Right lobe of liver (tissue), 6 donors: ENCODE measurements around the gene RASSF1. TPM values are rescaled to one million over a fixed set of nuclear protein-coding genes. Genes with fewer than 3 reads are reported as not detected.

Source experiments
- ATAC-seq, 4 donors: fragments of 200-7000 bp; cut with Tn5 transposase; one replicate each; pipeline ENCODE4 v1.9.1; 2020; ENCODE audit warnings: mild to moderate bottlenecking in 4 of 4, moderate library complexity in 4 of 4
- DNase-seq, 3 donors: peaks; one replicate each; pipeline ENCODE4 v3.0.0-alpha.2; 2020
- H3K27ac ChIP-seq, 3 donors: fragments of 200-600 bp; one replicate each; pipeline ENCODE4 v1.8.0; 2022
- H3K27me3 ChIP-seq, 2 donors: fragments of 200-600 bp; one replicate each; pipeline ENCODE4 v1.8.0; 2022
- H3K36me3 ChIP-seq, 4 donors: fragments of 200-600 bp; sonication (generic) in 1 of 4; one replicate each; pipeline versions ENCODE4 v1.5.1 to v1.8.0; 2017 to 2022; ENCODE audit warnings: control low read depth in 1 of 4
- H3K4me1 ChIP-seq, 4 donors: fragments of 200-600 bp; sonication (generic) in 1 of 4; one replicate each; pipeline versions ENCODE4 v1.5.1 to v1.8.0; 2017 to 2022; ENCODE audit warnings: control low read depth in 1 of 4
- H3K4me3 ChIP-seq, 3 donors: fragments of 200-600 bp; one replicate each; pipeline ENCODE4 v1.8.0; 2022
- H3K9me3 ChIP-seq, 4 donors: fragments of 200-600 bp; sonication (generic) in 1 of 4; one replicate each; pipeline versions ENCODE4 v1.5.1 to v1.8.0; 2017 to 2022; ENCODE audit warnings: control low read depth in 1 of 4
- CTCF ChIP-seq, 4 donors: fragments of 200-600 bp in 3 of 4; fragments of 450-650 bp in 1 of 4; IDR thresholded peaks; one replicate each; pipeline versions ENCODE4 v1.5.1 to v1.8.0; 2016 to 2022; ENCODE audit warnings: antibody characterized with exemption in 4 of 4, mild to moderate bottlenecking in 2 of 4
- POLR2A ChIP-seq: fragments of 450-650 bp; IDR thresholded peaks from one replicate; pipeline ENCODE4 v1.6.1; 2017; ENCODE audit warnings: antibody characterized with exemption, mild to moderate bottlenecking
- WGBS: methylation state at CpG from one replicate; pipeline ENCODE4 v1.1.6; 2018; ENCODE audit warnings: low coverage, low lambda C conversion rate; ENCODE audit not compliant: insufficient coverage; ENCODE audit errors: missing lambda C conversion rate; 5-methylcytosine and 5-hydroxymethylcytosine counted together
- intact Hi-C, 2 donors: fragments of 100-400 bp; cut with DNase I; formaldehyde crosslinking; loops; one replicate each; pipeline versions ENCODE4 v1.11.2 to v1.14.1; 2022
- total RNA-seq, 6 experiments: library from RNA; depleted of rRNA in 2 of 6; stranded (reverse); fragments of >200 nt in 2 of 6; fragmentation: NEBNext Ultra II Directional in 3 of 6; extraction: Animal tissue kit (Norgen Biotek cat#: 25700) in 3 of 6; gene quantifications; one replicate each; pipeline versions ENCODE4 v1.1.0 to v1.2.4, GENCODE V29; 2016 to 2023
- donor health status: DM: no; HTN: yes; CAD: no.
- donor health status: DM: no; HTN: no; CAD: no.
- donor health status: DM: no; HTN: no; CAD: no.
- donor health status: DM: no; HTN: yes; CAD: no.
- donor health status: DM: no; HTN: yes; CAD: no.

The RASSF1 gene
- total RNA-seq, 6 experiments from 2014 or later = 5.2 to 17.8 (median 9.1) TPM

GRCh38 chr3:50374363-50375257, 34.0 kb upstream of the RASSF1 start:
- 29% methylated on average over 6 of the region's 22 CpGs for WGBS
- Histone ChIP-seq H3K4me3 (no peak overlapping the region), H3K36me3 (no peaks in the 10 kb centered on the region), H3K27me3 (no peaks in the 10 kb centered on the region), H3K9me3 (no peaks in the 10 kb centered on the region), H3K4me1 (no peaks in the 10 kb centered on the region), H3K27ac (no peak overlapping the region)
- intact Hi-C loops = loop anchor here in 1 of 2 donors (10.0 kb wide), 1 partner anchor 160 kb away; no protein-coding TSS in a partner anchor
- DNase-seq (no peak), ATAC-seq (no peak)
- TF ChIP-seq CTCF (IDR thresholded peaks at IDR 0.05) (no peak), POLR2A (no peak)

GRCh38 chr3:50373146-50374051, 32.8 kb upstream of the RASSF1 start:
- H3K27me3 ChIP-seq = no peaks in the 10 kb centered on the region
- no peaks in the 10 kb centered on the region for H3K9me3 ChIP-seq
- no peak overlapping the region for H3K4me3 ChIP-seq
- no peaks in the 10 kb centered on the region for H3K36me3 ChIP-seq
- H3K4me1 ChIP-seq = no peaks in the 10 kb centered on the region
- no peak overlapping the region for H3K27ac ChIP-seq
- no peak for DNase-seq
- no peak for TF ChIP-seq POLR2A
- no peak for TF ChIP-seq CTCF (IDR thresholded peaks at IDR 0.05)
- 42% methylated on average over 12 of the region's 12 CpGs for WGBS
- intact Hi-C loops = loop anchor here in 1 of 2 donors (10.0 kb wide), 1 partner anchor 161 kb away; no protein-coding TSS in a partner anchor
- ATAC-seq = no peak

GRCh38 chr3:50372349-50372748, 31.7 kb upstream of the RASSF1 start:
- no peaks in the 10 kb centered on the region for H3K27me3 ChIP-seq
- H3K4me1 ChIP-seq = no peaks in the 10 kb centered on the region
- DNase-seq = no peak
- no peak for TF ChIP-seq CTCF (IDR thresholded peaks at IDR 0.05)
- no peak overlapping the region for H3K27ac ChIP-seq
- peak in 1 of 4 donors; percentile 25 for ATAC-seq
- intact Hi-C loops = loop anchor here in 1 of 2 donors (10.0 kb wide), 1 partner anchor 162 kb away; no protein-coding TSS in a partner anchor
- H3K36me3 ChIP-seq = no peaks in the 10 kb centered on the region
- H3K9me3 ChIP-seq = no peaks in the 10 kb centered on the region
- 14% methylated on average over 6 of the region's 8 CpGs for WGBS
- no peak overlapping the region for H3K4me3 ChIP-seq

GRCh38 chr3:50371133-50371685, 30.6 kb upstream of the RASSF1 start:
- Histone ChIP-seq H3K4me1 (no peaks in the 10 kb centered on the region), H3K9me3 (no peaks in the 10 kb centered on the region), H3K4me3 (no peak overlapping the region), H3K27ac (no peak overlapping the region), H3K27me3 (no peaks in the 10 kb centered on the region), H3K36me3 (no peaks in the 10 kb centered on the region)
- ATAC-seq (no peak), DNase-seq (no peak)
- whole genome bisulfite sequencing = 86% methylated on average over 1 of the region's 3 CpGs
- intact Hi-C loops = loop anchor here in 1 of 2 donors (10.0 kb wide), 1 partner anchor 164 kb away; no protein-coding TSS in a partner anchor
- TF ChIP-seq CTCF (IDR thresholded peaks at IDR 0.05) (no peak), POLR2A (no peak)
